IMR-90 (cell line): ENCODE data around the gene ZNF346.
"Not testable (repeated sequence)": the region's sequence is repeated elsewhere in the genome, so short reads cannot be mapped to it uniquely, and the experiment has no call there.

Experiments used
- BHLHE40 ChIP-seq: fragments of 150-350 bp; IDR thresholded peaks from 2 replicates; pipeline ENCODE4 v1.6.1; 2016; ENCODE audit warnings: mild to moderate bottlenecking, low read depth, low read length
- CEBPB ChIP-seq: IDR thresholded peaks from 2 replicates; pipeline ENCODE4 v1.6.1; 2012; ENCODE audit warnings: low read depth, low read length, improper control_type of control experiment
- CHD1 ChIP-seq: IDR thresholded peaks from 2 replicates; pipeline ENCODE4 v1.6.1; 2012; ENCODE audit warnings: low read depth, low read length, improper control_type of control experiment
- CTCF ChIP-seq: conservative IDR thresholded peaks from 2 replicates; pipeline ENCODE4 v1.5.1; 2012; ENCODE audit warnings: mild to moderate bottlenecking, low read depth, low read length, improper control_type of control experiment
- FOS ChIP-seq: fragments of 150-350 bp; IDR thresholded peaks from 2 replicates; pipeline ENCODE4 v1.6.1; 2016; ENCODE audit warnings: low read depth, low read length
- MAFK ChIP-seq: IDR thresholded peaks from 2 replicates; pipeline ENCODE4 v1.6.1; 2012; ENCODE audit warnings: low read depth, low read length, improper control_type of control experiment
- POLR2A ChIP-seq: IDR thresholded peaks from 2 replicates; pipeline ENCODE4 v1.6.1; 2012; ENCODE audit warnings: mild to moderate bottlenecking, low read depth, low read length
- RAD21 ChIP-seq: IDR thresholded peaks from 2 replicates; pipeline ENCODE4 v1.6.1; 2012; ENCODE audit warnings: low read length, improper control_type of control experiment
- RFX5 ChIP-seq: IDR thresholded peaks from 2 replicates; pipeline ENCODE4 v1.8.0; 2012; ENCODE audit warnings: low read depth, mild to moderate bottlenecking, low read length, moderate library complexity
- USF2 ChIP-seq: fragments of 150-350 bp; IDR thresholded peaks from 2 replicates; pipeline ENCODE4 v1.6.1; 2017; ENCODE audit warnings: mild to moderate bottlenecking, antibody characterized with exemption, low read length, low read depth
- TF ChIP-seq, protein P1 (sequence below): fragments of 150-350 bp; IDR thresholded peaks from 2 replicates; pipeline ENCODE4 v1.6.1; 2016; ENCODE audit warnings: low read depth, mild to moderate bottlenecking, low read length, moderate library complexity, borderline replicate concordance

DNA sequence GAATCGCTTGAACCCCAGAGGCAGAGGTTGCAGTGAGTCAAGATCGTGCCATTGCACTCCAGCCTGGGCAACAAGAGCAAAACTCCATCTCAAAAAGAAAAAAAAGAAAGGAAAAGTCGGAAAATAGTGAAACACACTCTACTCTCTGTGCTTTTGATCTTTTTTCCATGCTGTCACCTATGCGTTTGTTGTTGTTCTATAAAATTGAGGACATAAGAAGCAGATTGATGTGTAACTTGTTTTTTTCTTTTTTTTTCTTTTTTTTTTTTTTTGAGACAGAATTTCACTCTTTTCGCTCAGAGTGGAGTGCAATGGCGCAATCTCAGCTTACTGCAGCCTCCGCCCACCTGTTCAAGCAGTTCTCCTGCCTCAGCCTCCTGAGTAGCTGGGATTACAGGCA is 26.0 kb downstream of the ZNF346 start:
- not testable (repeated sequence) for TF ChIP-seq CTCF, POLR2A, CEBPB, RAD21, BHLHE40, RFX5, FOS, CHD1, MAFK, USF2
- TF ChIP-seq, protein P1, sequence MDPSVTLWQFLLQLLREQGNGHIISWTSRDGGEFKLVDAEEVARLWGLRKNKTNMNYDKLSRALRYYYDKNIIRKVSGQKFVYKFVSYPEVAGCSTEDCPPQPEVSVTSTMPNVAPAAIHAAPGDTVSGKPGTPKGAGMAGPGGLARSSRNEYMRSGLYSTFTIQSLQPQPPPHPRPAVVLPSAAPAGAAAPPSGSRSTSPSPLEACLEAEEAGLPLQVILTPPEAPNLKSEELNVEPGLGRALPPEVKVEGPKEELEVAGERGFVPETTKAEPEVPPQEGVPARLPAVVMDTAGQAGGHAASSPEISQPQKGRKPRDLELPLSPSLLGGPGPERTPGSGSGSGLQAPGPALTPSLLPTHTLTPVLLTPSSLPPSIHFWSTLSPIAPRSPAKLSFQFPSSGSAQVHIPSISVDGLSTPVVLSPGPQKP, result not testable (repeated sequence)
